HG02884 (cell line): ENCODE results near the gene FAM124B.
A peak's percentile ranks its signal among the peaks of the same experiment; 100 is the strongest.
"Not testable (repeated sequence)": the region's sequence is repeated elsewhere in the genome, so short reads cannot be mapped to it uniquely, and the experiment has no call there.

Source experiments
- ATAC-seq: cut with Tn5 transposase; IDR thresholded peaks from one replicate; pipeline ENCODE4 v1.9.1; 2021; ENCODE audit warnings: mild to moderate bottlenecking, moderate library complexity; ENCODE audit not compliant: unreplicated experiment

Gene FAM124B

DNA sequence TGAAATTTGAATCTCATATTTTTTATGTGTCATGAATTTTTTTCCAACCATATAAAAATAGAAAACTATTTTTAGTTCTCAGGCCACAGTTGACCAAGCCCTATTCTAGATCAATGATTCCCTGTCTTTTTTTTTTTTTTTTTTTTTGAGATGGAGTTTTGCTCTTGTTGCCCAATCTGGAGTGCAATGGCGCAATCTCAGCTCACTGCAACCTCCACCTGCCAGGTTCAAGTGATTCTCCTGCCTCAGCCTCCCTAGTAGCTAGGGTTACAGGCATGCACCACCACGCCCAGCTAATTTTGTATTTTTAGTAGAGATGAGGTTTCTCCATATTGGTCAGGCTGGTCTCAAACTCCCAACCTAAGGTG lies 19.6 kb downstream of the FAM124B start:
- not testable (repeated sequence) for ATAC-seq

GRCh38 chr2:224381521-224382279 lies 20.2 kb downstream of the FAM124B start:
- no peak for ATAC-seq

- ATAC-seq: no peak
Measured at GRCh38 chr2:224379986-224380385, 21.9 kb downstream of the FAM124B start.

GRCh38 chr2:224379172-224379571 lies 22.7 kb downstream of the FAM124B start:
- no peak for ATAC-seq

DNA sequence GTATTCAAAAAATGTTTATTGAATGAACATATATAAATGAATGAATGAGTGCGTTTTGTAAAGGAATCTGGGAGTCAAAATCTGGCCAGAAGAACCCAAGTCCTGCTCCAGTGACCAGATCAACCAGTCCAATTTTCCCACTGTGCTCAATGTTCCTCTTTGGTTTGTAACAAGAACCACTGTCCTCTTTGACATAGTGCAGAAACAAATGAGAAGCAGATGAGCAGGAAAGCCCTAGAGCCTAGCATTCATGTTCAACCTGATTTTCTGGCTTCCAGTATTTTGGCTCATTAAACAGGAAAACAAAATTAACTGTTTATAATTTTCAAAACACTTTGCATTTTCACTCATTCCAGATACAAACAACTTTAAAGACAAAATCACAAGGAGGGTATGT lies 23.2 kb downstream of the FAM124B start:
- no peak for ATAC-seq

DNA sequence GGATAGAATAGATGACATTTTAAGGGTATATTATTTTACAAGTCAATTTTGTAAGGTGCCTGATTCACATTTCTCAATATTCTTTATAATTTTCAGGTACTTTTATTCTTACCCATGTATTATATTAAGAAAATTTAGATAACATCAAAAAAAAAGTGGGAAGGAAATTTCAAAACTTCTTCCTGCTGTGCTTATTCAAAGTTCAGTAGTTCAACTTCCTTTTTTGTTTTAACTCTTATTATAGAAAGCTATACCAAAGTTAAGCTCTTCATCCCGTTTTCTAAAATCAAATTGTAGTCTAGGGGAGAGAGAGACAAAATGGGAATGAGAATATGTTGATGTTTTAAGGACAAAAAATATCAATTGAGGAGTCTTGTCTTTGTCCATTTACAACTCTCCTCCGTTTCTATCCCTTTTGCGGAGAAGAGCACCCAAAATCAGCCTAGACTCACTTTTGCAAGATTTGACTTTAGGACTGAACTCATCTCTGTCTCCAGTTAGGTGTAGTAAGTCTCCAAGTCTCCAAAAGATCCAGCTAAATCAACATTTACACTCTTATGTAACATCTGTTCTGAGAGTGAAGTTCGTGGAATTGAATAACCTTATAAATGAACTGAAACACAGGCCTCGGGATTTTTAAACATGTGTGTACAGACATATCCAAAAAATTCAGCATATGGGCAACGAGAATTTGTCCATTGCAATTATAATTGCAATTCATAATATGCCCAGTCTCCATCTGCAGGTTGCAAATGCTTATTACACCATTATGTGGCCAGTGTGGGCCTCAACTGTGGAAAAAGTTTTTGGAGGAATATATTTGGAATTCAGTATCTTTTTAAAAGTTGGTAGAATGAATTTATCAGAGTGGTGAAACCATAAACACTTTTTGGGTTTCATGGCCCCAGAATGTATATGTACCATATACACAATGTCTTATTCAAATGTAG lies 23.9 kb downstream of the FAM124B start:
- no peak for ATAC-seq

GRCh38 chr2:224372641-224373040 lies 29.3 kb downstream of the FAM124B start:
- no peak for ATAC-seq

- peak; percentile 48 for ATAC-seq
Measured at GRCh38 chr2:224369028-224369632, 32.8 kb downstream of the FAM124B start.

- ATAC-seq: no peak
Measured at GRCh38 chr2:224366267-224366844, 35.6 kb downstream of the FAM124B start.

DNA sequence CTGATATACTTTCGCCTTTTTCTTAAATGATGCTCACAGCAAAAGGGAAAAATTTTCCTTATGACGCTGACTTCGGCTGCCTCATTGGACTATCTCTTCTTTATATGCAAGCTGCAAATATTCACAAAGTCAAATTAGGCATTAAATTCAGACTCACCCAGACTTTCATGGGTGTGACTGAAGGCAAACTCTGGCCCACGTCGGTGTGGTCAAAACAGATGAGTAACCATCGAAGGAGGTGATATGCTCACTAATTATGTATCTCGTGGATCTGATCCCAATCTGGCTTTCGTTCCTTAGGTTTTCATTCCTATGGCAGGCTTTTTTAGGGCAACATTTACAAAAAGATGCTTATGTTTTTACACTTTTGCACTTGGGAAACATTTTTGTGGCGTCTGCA lies 36.6 kb downstream of the FAM124B start:
- ATAC-seq: no peak

DNA sequence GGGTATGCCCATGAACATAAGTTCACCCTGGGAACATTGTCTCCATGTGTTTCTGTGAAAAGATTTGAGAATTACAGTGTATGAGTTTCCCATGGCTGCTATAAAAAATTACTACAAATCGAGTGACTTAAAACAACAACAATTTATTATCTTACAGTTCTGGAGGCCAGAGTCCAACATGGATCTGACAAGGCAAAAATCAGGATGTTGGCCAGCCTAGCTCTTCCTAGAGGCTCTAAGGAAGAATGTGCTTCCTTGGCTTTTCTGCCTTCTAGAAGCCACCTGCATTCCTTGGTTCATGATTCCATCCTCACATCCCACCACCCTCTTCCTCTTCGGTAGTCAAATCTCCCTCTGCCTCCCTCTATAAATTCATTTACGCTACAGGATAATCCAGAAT lies 38.6 kb downstream of the FAM124B start:
- ATAC-seq: no peak

DNA sequence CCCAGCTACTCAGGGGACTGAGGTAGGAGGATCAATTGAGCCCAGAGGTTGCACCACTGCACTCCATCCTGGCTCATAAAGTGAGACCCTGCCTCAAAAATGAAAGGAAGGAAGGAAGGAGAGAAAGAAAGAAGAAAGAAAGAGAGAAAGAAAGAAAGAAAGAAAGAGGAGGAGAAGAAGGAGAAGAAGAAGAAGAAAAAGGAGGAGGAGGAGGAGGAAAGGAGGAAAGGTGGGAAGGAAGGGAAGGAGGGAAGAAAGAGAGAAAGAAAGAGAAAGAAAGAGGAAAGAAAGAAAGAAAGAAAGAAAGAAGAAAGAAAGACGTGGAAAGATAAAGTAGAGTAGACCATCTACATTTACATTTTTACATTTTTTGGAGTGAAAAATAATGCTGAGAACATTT lies 39.8 kb downstream of the FAM124B start:
- no peak for ATAC-seq

DNA sequence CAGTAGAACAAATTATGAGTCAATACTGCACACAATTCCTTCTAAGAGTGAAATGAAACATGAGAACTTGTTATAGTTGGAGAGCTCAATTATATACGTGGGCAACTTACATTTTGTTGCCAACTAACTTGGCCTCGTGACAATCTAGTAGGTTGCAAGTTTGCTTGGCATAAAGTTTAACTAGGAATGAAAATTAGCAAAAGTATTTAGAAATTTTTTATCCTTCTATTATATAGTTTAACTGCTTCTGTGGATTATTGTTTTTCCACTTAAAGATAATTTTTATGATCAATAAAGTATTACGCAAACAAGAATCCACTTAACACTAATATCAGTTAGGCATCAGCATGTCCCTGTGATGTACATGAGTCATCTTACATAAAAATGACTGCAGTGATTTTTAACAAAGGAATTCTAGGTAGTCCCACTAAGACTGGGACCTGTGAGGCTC lies 41.1 kb downstream of the FAM124B start:
- ATAC-seq: no peak

GRCh38 chr2:224359569-224359968 lies 42.3 kb downstream of the FAM124B start:
- ATAC-seq: no peak

- peak; percentile 83 for ATAC-seq
Measured at GRCh38 chr2:224357098-224357901, 44.6 kb downstream of the FAM124B start.

DNA sequence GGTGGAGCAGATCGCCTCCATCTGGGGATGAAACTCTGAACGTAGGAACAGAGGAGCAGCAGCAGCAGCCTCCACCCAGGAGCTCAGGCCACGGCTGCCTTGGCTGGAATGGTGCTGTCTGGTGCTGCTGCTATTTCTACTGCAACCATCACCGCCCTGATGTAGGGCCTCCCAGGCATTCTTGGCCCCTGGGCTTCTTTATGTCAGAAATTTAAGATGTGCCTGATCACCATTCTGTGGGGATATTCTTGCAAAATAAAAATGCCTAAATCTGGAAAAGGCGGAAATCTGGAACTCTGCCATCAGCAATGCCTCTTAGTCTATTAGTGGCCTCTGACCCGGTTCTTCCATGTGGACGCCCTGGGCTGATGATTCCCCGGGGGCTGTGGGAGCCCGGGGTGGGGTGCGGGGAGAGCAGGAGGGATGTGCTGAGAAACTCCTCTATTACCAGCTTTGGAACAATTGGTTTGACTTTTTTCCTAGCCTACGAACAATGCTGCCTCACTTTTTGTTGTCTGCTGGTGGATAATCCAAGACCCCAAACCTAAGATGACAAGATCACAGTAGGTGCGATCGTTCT lies 47.2 kb downstream of the FAM124B start:
- ATAC-seq: no peak

DNA sequence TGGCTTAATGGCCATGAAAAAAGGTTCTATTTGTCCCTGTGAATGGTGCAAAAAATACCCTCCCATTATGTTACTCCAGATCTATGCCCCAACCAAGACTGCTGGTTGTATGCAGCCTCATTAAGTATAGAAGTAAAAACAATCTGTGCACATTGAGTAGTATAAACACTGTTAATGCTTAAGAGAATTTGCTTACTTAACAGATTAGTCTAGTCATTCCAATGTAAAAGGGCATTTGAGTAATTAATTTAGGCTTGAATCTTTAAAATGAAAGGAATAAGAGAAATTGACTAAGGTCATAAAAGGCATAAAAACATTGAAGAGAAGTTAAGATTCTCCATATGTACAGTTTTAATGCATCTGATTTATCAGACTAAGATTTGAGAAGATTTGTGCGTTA lies 51.2 kb downstream of the FAM124B start:
- ATAC-seq: no peak

DNA sequence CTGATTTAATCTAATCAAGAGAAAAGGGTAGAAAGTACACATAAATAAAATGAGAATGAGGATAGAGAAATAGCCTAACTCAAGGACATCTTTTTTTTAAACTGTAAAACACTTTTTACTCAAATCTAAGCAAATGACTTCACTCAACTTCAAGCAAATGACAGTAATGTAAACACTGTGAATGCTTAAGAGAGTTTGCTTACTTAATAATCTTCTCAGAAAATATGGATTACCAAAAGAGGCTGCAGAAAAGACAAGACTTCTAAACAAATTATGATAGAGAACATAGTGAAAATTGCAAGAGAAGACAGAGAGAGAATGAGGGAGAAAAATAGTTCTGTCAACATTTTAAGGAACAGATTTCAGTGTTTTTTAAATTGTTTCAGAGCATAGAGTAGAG lies 52.5 kb downstream of the FAM124B start:
- no peak for ATAC-seq

- ATAC-seq: no peak
Measured at GRCh38 chr2:224347176-224348051, 54.5 kb downstream of the FAM124B start.
